ENCODE measurements around the gene RUBCNL. TPM values are rescaled to one million over a fixed set of nuclear protein-coding genes. Genes with fewer than 3 reads are reported as not detected.

RUBCNL gene
- polyA plus RNA-seq, 2 of the 4 experiments (the other 2 are of a cell fraction), result not detected

DNA sequence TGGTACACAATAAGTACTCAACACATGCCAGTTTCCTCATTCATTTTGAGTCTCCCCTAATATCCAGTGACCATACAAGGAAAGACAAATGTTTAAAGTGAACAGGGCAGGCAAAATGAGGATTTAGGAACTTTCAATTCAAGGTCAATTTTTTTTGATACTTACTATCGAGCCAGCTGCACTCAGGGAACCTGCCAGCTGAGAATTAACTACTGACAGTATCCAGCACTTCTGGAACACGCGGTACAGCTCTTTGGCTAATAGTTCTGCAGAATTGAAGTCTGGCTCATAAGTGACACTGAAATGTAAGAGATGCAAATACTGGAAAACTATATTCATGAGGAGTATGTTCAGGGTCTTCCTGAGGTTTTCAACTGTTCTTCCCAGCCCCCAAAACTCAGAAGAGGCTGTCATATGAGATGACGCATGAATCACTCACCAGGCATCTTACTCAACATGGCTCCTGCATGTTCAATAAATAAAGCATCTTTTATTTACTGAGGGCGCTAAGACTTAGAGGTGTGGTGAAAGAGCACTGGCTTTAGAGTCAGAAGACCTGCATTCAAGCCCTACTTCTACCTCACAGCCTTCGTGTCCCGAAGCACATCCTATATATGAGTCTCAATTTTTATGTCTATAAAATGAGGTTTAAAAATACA lies 25.6 kb downstream of the RUBCNL start:
- H3K4me2 ChIP-seq, result no peak overlapping the region
- DNase-seq (ENCODE audit: low read depth in 1 of 2, low spot score in 1 of 2) (no peak), ATAC-seq (no peak), FAIRE-seq (no peak)
- H3K4me3 ChIP-seq, result no peak overlapping the region
- H3K27ac ChIP-seq, result no peak overlapping the region
- TF ChIP-seq MAZ (IDR thresholded peaks at IDR 0.05; ENCODE audit: borderline replicate concordance, low read depth, low read length) (no peak), TP53 (CRISPR knock-in tag; IDR thresholded peaks at IDR 0.05) (no peak), CBX2 (IDR thresholded peaks at IDR 0.05; ENCODE audit: borderline replicate concordance, low read depth) (no peak), ZC3H11A (IDR thresholded peaks at IDR 0.05) (no peak), POLR2AphosphoS2 (conservative IDR thresholded peaks at IDR 0.05; ENCODE audit: low read length) (no peak), EHMT2 (IDR thresholded peaks at IDR 0.05; ENCODE audit: low read depth) (no peak), GATA3 (IDR thresholded peaks at IDR 0.05; ENCODE audit: borderline replicate concordance) (no peak), SMC3 (IDR thresholded peaks at IDR 0.05) (no peak), TFCP2L1 (CRISPR knock-in tag; IDR thresholded peaks at IDR 0.05) (no peak), ZFP36 (IDR thresholded peaks at IDR 0.05; ENCODE audit: borderline replicate concordance, partially characterized antibody) (no peak), PHF8 (IDR thresholded peaks at IDR 0.05; ENCODE audit: borderline replicate concordance, low read depth) (no peak), HDAC2 (IDR thresholded peaks at IDR 0.05) (no peak)
- TF ChIP-seq, protein P1, sequence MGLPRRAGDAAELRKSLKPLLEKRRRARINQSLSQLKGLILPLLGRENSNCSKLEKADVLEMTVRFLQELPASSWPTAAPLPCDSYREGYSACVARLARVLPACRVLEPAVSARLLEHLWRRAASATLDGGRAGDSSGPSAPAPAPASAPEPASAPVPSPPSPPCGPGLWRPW (IDR thresholded peaks at IDR 0.05), result no peak
- TF ChIP-seq, protein P2, sequence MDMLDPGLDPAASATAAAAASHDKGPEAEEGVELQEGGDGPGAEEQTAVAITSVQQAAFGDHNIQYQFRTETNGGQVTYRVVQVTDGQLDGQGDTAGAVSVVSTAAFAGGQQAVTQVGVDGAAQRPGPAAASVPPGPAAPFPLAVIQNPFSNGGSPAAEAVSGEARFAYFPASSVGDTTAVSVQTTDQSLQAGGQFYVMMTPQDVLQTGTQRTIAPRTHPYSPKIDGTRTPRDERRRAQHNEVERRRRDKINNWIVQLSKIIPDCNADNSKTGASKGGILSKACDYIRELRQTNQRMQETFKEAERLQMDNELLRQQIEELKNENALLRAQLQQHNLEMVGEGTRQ (IDR thresholded peaks at IDR 0.05), result no peak
- whole genome bisulfite sequencing (ENCODE audit: missing lambda C conversion rate), result 70% methylated on average over 7 of the region's 7 CpGs
- CTCF ChIA-PET, result no interaction called here
- no peaks in the 10 kb centered on the region for H3K9me3 ChIP-seq
- H3K4me1 ChIP-seq, result peaks cover 7% of the 10 kb centered on the region; the same call in 2 of the 3 replicates
- POLR2A ChIA-PET, result no interaction called here

DNA sequence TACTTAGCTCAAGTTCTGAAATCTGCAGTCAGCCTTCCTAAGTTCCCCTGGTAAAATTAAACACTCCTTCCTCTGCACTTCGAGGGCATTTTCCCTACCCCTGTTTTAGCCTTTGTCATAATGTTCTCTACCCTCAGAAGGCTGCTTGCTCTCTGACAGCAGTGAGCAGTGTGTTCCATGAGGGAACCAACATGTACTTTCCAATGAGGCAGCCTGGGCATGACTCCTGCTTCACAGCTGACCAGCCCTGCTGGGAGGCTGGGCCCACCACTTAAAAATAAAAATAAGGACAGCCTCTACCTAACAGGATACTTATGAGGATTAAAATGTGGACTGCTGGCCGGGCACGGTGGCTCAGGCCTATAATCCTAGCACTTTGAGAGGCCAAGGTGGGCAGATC lies 26.4 kb downstream of the RUBCNL start:
- no peak for FAIRE-seq
- Histone ChIP-seq H3K9me3 (no peaks in the 10 kb centered on the region), H3K27ac (no peak overlapping the region), H3K4me2 (no peak overlapping the region), H3K4me1 (peaks cover 7% of the 10 kb centered on the region; the same call in 2 of the 3 replicates), H3K4me3 (no peak overlapping the region)
- no peak for DNase-seq (ENCODE audit: low read depth in 1 of 2, low spot score in 1 of 2)
- no peak for TF ChIP-seq NPAS2 (CRISPR knock-in tag; IDR thresholded peaks at IDR 0.05; ENCODE audit: borderline replicate concordance)
- TF ChIP-seq ZNF302 (CRISPR knock-in tag; IDR thresholded peaks at IDR 0.05), result no peak
- no peak for TF ChIP-seq ZFP36 (IDR thresholded peaks at IDR 0.05; ENCODE audit: borderline replicate concordance, partially characterized antibody)
- TF ChIP-seq EHMT2 (IDR thresholded peaks at IDR 0.05; ENCODE audit: low read depth), result no peak
- TF ChIP-seq MAZ (IDR thresholded peaks at IDR 0.05; ENCODE audit: borderline replicate concordance, low read depth, low read length), result no peak
- no peak for TF ChIP-seq HEYL (CRISPR knock-in tag; IDR thresholded peaks at IDR 0.05)
- no peak for TF ChIP-seq RCOR1 (IDR thresholded peaks at IDR 0.05; ENCODE audit: low read depth, low read length)
- no peak for TF ChIP-seq SREBF2 (IDR thresholded peaks at IDR 0.05)
- TF ChIP-seq NFE2L2 (conservative IDR thresholded peaks at IDR 0.05; ENCODE audit: low read length), result no peak
- no peak for TF ChIP-seq MAFK (IDR thresholded peaks at IDR 0.05; ENCODE audit: partially characterized antibody)
- TF ChIP-seq PHF8 (IDR thresholded peaks at IDR 0.05; ENCODE audit: borderline replicate concordance, low read depth), result no peak
- no peak for TF ChIP-seq HOXB13 (CRISPR knock-in tag; IDR thresholded peaks at IDR 0.05; ENCODE audit: low read depth)
- no peak for TF ChIP-seq CBX8 (IDR thresholded peaks at IDR 0.05)
- no peak for TF ChIP-seq CEBPB (IDR thresholded peaks at IDR 0.05)
- WGBS (ENCODE audit: missing lambda C conversion rate), result 71% methylated on average over 3 of the region's 3 CpGs
- ChIA-PET CTCF (no interaction called here), POLR2A (no interaction called here)
- no peak for ATAC-seq

DNA sequence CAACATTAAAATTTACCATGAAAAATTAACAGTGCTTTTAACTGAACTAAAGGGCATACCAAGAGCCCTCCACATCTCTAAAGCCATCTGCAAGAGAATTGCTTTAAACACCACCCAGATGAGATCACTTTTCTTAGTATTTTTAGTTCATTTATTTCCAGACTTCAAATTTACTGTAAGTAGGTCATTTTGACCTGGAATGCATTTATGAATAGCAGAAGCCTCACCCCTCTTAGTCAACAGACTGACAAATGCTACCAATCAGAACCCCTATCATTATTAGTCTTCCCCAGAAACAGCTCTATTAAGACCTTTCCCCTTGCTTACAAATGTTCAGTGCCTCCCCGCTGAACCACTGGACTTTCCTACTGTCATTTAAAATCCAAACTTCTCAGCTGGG lies 27.3 kb downstream of the RUBCNL start:
- ChIA-PET POLR2A (no interaction called here), CTCF (no interaction called here)
- FAIRE-seq (no peak), DNase-seq (ENCODE audit: low read depth in 1 of 2, low spot score in 1 of 2) (peak in 1 of 2 experiments; percentile 14), ATAC-seq (no peak)
- no peak overlapping the region for H3K27ac ChIP-seq
- H3K4me3 ChIP-seq, result no peak overlapping the region
- peaks cover 12% of the 10 kb centered on the region for H3K4me1 ChIP-seq
- TF ChIP-seq, protein P3, sequence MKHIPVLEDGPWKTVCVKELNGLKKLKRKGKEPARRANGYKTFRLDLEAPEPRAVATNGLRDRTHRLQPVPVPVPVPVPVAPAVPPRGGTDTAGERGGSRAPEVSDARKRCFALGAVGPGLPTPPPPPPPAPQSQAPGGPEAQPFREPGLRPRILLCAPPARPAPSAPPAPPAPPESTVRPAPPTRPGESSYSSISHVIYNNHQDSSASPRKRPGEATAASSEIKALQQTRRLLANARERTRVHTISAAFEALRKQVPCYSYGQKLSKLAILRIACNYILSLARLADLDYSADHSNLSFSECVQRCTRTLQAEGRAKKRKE (CRISPR knock-in tag; IDR thresholded peaks at IDR 0.05; ENCODE audit: low read depth), result no peak
- TF ChIP-seq JUN (IDR thresholded peaks at IDR 0.05), result no peak
- no peak for TF ChIP-seq CBX2 (IDR thresholded peaks at IDR 0.05; ENCODE audit: borderline replicate concordance, low read depth)
- H3K9me3 ChIP-seq, result no peaks in the 10 kb centered on the region
- 75% methylated on average over 1 of the region's 1 CpG for WGBS (ENCODE audit: missing lambda C conversion rate)
- H3K4me2 ChIP-seq, result no peak overlapping the region
